ENCODE measurements around the gene ARFIP2. TPM values are rescaled to one million over a fixed set of nuclear protein-coding genes. Genes with fewer than 3 reads are reported as not detected.

The ARFIP2 gene
- polyA plus RNA-seq, 2 donors, result 29.3 to 42.5 TPM

GRCh38 chr11:6437423-6437822, 43.7 kb downstream of the ARFIP2 start:
- 93 to 94% methylated on average over 12 of the region's 12 CpGs for WGBS, 2 donors
- H3K4me1 ChIP-seq (ENCODE audit: control insufficient read depth in 2 of 2, insufficient read depth in 2 of 2, low read length in 1 of 2), result peaks cover 0 to 3% of the 10 kb centered on the region in 2 donors
- H3K4me3 ChIP-seq (ENCODE audit: low read depth in 1 of 2, low read length in 2 of 2), result no peak overlapping the region
- no peaks in the 10 kb centered on the region for H3K36me3 ChIP-seq (ENCODE audit: control insufficient read depth in 2 of 2, insufficient read depth in 2 of 2, low read length in 1 of 2)
- no peak overlapping the region for H3K27ac ChIP-seq (ENCODE audit: low read depth in 2 of 2, low read length in 1 of 2)
- H3K27me3 ChIP-seq (ENCODE audit: control insufficient read depth in 1 of 2, insufficient read depth in 2 of 2, low read length in 2 of 2), result no peaks in the 10 kb centered on the region
- no peaks in the 10 kb centered on the region for H3K9me3 ChIP-seq (ENCODE audit: control insufficient read depth in 2 of 2, insufficient read depth in 1 of 2, low read depth in 1 of 2, low read length in 1 of 2)

- H3K9me3 ChIP-seq (ENCODE audit: control insufficient read depth in 2 of 2, insufficient read depth in 1 of 2, low read depth in 1 of 2, low read length in 1 of 2), result no peaks in the 10 kb centered on the region
- H3K36me3 ChIP-seq (ENCODE audit: control insufficient read depth in 2 of 2, insufficient read depth in 2 of 2, low read length in 1 of 2), result no peaks in the 10 kb centered on the region
- H3K27me3 ChIP-seq (ENCODE audit: control insufficient read depth in 1 of 2, insufficient read depth in 2 of 2, low read length in 2 of 2), result no peaks in the 10 kb centered on the region
- H3K27ac ChIP-seq (ENCODE audit: low read depth in 2 of 2, low read length in 1 of 2), result no peak overlapping the region
- H3K4me1 ChIP-seq (ENCODE audit: control insufficient read depth in 2 of 2, insufficient read depth in 2 of 2, low read length in 1 of 2), result peaks cover 0 to 3% of the 10 kb centered on the region in 2 donors
- 57 to 65% methylated on average over 5 of the region's 5 CpGs for WGBS, 2 donors
- H3K4me3 ChIP-seq (ENCODE audit: low read depth in 1 of 2, low read length in 2 of 2), result no peak overlapping the region
Measured at GRCh38 chr11:6433998-6434660, 47.0 kb downstream of the ARFIP2 start.

- Histone ChIP-seq H3K4me3 (ENCODE audit: low read depth in 1 of 2, low read length in 2 of 2) (no peak overlapping the region), H3K4me1 (ENCODE audit: control insufficient read depth in 2 of 2, insufficient read depth in 2 of 2, low read length in 1 of 2) (no peaks in the 10 kb centered on the region), H3K27me3 (ENCODE audit: control insufficient read depth in 1 of 2, insufficient read depth in 2 of 2, low read length in 2 of 2) (no peaks in the 10 kb centered on the region), H3K9me3 (ENCODE audit: control insufficient read depth in 2 of 2, insufficient read depth in 1 of 2, low read depth in 1 of 2, low read length in 1 of 2) (no peaks in the 10 kb centered on the region), H3K36me3 (ENCODE audit: control insufficient read depth in 2 of 2, insufficient read depth in 2 of 2, low read length in 1 of 2) (no peaks in the 10 kb centered on the region), H3K27ac (ENCODE audit: low read depth in 2 of 2, low read length in 1 of 2) (no peak overlapping the region)
- WGBS, 2 donors, result 75 to 81% methylated on average over 3 of the region's 3 CpGs
Measured at GRCh38 chr11:6431861-6432260, 49.3 kb downstream of the ARFIP2 start.

- H3K4me3 ChIP-seq (ENCODE audit: low read depth in 1 of 2, low read length in 2 of 2), result no peak overlapping the region
- H3K4me1 ChIP-seq (ENCODE audit: control insufficient read depth in 2 of 2, insufficient read depth in 2 of 2, low read length in 1 of 2), result no peaks in the 10 kb centered on the region
- H3K9me3 ChIP-seq (ENCODE audit: control insufficient read depth in 2 of 2, insufficient read depth in 1 of 2, low read depth in 1 of 2, low read length in 1 of 2), result no peaks in the 10 kb centered on the region
- H3K27ac ChIP-seq (ENCODE audit: low read depth in 2 of 2, low read length in 1 of 2), result no peak overlapping the region
- H3K27me3 ChIP-seq (ENCODE audit: control insufficient read depth in 1 of 2, insufficient read depth in 2 of 2, low read length in 2 of 2), result no peaks in the 10 kb centered on the region
- H3K36me3 ChIP-seq (ENCODE audit: control insufficient read depth in 2 of 2, insufficient read depth in 2 of 2, low read length in 1 of 2), result no peaks in the 10 kb centered on the region
Measured at GRCh38 chr11:6427516-6427915, 53.6 kb downstream of the ARFIP2 start.

Other genes starting within 250 kb of the ARFIP2 start
- 10 to 100 TPM; 18.6 to 31.7 TPM for gene FHIP1B, start 246.7 kb downstream of the ARFIP2 start, polyA plus RNA-seq
- gene CNGA4, start 242.2 kb downstream of the ARFIP2 start, polyA plus RNA-seq, result under 1 TPM; 0.06 TPM
- gene CCKBR, start 221.5 kb downstream of the ARFIP2 start, polyA plus RNA-seq, result under 1 TPM in 1 of 2 donors, not detected in 1; 0.08 TPM
- 10 to 100 TPM; 16.7 to 23.0 TPM for gene CAVIN3, start 160.8 kb downstream of the ARFIP2 start, polyA plus RNA-seq
- gene SMPD1, start 90.9 kb downstream of the ARFIP2 start, polyA plus RNA-seq, result 10 to 100 TPM; 16.0 to 18.9 TPM
- 10 to 100 TPM in 1 of 2 donors, 1 to 10 TPM in 1; 7.1 to 12.0 TPM for gene APBB1, start 62.2 kb downstream of the ARFIP2 start, polyA plus RNA-seq
- under 1 TPM; 0.26 to 0.55 TPM for gene HPX, start 40.3 kb downstream of the ARFIP2 start, polyA plus RNA-seq
- gene TRIM3, start 7.4 kb downstream of the ARFIP2 start, polyA plus RNA-seq, result 1 to 10 TPM; 7.5 to 7.6 TPM
- gene TIMM10B, start 170 bp upstream of the ARFIP2 start, polyA plus RNA-seq, result 10 to 100 TPM in 1 of 2 donors, 1 to 10 TPM in 1; 7.9 to 15.9 TPM
- 1 to 10 TPM; 2.0 to 7.2 TPM for gene DNHD1, start 15.9 kb upstream of the ARFIP2 start, polyA plus RNA-seq
- gene RRP8, start 122.3 kb upstream of the ARFIP2 start, polyA plus RNA-seq, result 10 to 100 TPM; 12.4 to 12.6 TPM
- 10 to 100 TPM; 63.3 to 91.0 TPM for gene ILK, start 122.4 kb upstream of the ARFIP2 start, polyA plus RNA-seq
- gene TAF10, start 130.9 kb upstream of the ARFIP2 start, polyA plus RNA-seq, result 10 to 100 TPM; 83.0 to 93.7 TPM
- 10 to 100 TPM; 18.6 to 20.9 TPM for gene TPP1, start 138.1 kb upstream of the ARFIP2 start, polyA plus RNA-seq
- 1 to 10 TPM; 1.7 to 2.0 TPM for gene DCHS1, start 174.5 kb upstream of the ARFIP2 start, polyA plus RNA-seq
- gene MRPL17, start 202.0 kb upstream of the ARFIP2 start, polyA plus RNA-seq, result 10 to 100 TPM; 43.4 to 49.2 TPM